Measurements from ENCODE around the gene KANSL1. TPM values are rescaled to one million over a fixed set of nuclear protein-coding genes. Genes with fewer than 3 reads are reported as not detected.

The KANSL1 gene
- total RNA-seq, 1 experiment from 2014 or later = 72.7 TPM

DNA sequence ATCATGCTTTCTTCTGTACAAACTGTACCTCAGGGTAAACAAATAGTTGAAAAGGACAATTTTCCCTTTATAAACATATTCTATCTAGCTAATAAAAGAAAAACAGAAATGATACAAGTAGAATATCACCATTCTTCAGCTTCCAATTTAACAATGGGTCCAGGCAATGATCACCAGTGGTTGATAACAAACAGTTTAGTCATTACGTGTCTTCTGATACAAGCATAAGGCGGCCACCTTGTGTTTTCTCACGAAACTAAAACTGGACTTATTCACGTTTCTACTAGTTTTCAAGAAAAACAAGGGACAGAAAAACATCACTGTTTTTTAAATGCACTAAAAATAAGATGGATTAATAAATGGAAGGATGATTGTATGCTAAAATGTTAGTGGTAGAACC, 135.9 kb downstream of the KANSL1 start:
- Mint-ChIP-seq H3K36me3 (peaks cover 15% of the 10 kb centered on the region), H3K27ac (peak overlapping the region; percentile 54), H3K4me1 (peaks cover 38% of the 10 kb centered on the region), H3K9me3 (no peaks in the 10 kb centered on the region), H3K4me3 (no peak overlapping the region), H3K27me3 (ENCODE audit: low read depth) (no peaks in the 10 kb centered on the region)
- CTCF ChIA-PET = interaction anchor here (0.9 to 4.7 kb wide), 4 partner anchors 13 to 155 kb away, joined by 3 to 40 read pairs (median 13); partner anchors contain the start of gene KANSL1
- no peak for ATAC-seq
- POLR2A ChIA-PET = interaction anchor here (0.6 kb wide), 1 partner anchor 211 kb away, joined by 6 read pairs; no protein-coding TSS in a partner anchor
- no peak for DNase-seq (ENCODE audit: low spot score)
- TF ChIP-seq NR1H2 (CRISPR knock-in tag; IDR thresholded peaks at IDR 0.05) (no peak), ZNF416 (CRISPR knock-in tag; IDR thresholded peaks at IDR 0.05) (no peak), SMAD3 (CRISPR knock-in tag; IDR thresholded peaks at IDR 0.05; ENCODE audit: borderline replicate concordance) (no peak), ZNF263 (CRISPR knock-in tag; IDR thresholded peaks at IDR 0.05; ENCODE audit: low read depth) (no peak), CBFB (CRISPR knock-in tag; IDR thresholded peaks at IDR 0.05; ENCODE audit: low read depth) (no peak), SP1 (CRISPR knock-in tag; conservative IDR thresholded peaks at IDR 0.05) (no peak), ZNF232 (CRISPR knock-in tag; IDR thresholded peaks at IDR 0.05) (no peak), TEAD1 (CRISPR knock-in tag; IDR thresholded peaks at IDR 0.05) (no peak), OVOL2 (CRISPR knock-in tag; IDR thresholded peaks at IDR 0.05; ENCODE audit: borderline replicate concordance) (no peak), GABPB1 (CRISPR knock-in tag; IDR thresholded peaks at IDR 0.05) (no peak), EMX1 (CRISPR knock-in tag; IDR thresholded peaks at IDR 0.05) (no peak), ATF1 (CRISPR knock-in tag; IDR thresholded peaks at IDR 0.05) (no peak), ETV6 (CRISPR knock-in tag; IDR thresholded peaks at IDR 0.05) (no peak)
- TF ChIP-seq, protein P1, sequence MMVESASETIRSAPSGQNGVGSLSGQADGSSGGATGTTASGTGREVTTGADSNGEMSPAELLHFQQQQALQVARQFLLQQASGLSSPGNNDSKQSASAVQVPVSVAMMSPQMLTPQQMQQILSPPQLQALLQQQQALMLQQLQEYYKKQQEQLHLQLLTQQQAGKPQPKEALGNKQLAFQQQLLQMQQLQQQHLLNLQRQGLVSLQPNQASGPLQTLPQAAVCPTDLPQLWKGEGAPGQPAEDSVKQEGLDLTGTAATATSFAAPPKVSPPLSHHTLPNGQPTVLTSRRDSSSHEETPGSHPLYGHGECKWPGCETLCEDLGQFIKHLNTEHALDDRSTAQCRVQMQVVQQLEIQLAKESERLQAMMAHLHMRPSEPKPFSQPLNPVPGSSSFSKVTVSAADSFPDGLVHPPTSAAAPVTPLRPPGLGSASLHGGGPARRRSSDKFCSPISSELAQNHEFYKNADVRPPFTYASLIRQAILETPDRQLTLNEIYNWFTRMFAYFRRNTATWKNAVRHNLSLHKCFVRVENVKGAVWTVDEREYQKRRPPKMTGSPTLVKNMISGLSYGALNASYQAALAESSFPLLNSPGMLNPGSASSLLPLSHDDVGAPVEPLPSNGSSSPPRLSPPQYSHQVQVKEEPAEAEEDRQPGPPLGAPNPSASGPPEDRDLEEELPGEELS (CRISPR knock-in tag; IDR thresholded peaks at IDR 0.05) = no peak
- TF ChIP-seq, protein P2, sequence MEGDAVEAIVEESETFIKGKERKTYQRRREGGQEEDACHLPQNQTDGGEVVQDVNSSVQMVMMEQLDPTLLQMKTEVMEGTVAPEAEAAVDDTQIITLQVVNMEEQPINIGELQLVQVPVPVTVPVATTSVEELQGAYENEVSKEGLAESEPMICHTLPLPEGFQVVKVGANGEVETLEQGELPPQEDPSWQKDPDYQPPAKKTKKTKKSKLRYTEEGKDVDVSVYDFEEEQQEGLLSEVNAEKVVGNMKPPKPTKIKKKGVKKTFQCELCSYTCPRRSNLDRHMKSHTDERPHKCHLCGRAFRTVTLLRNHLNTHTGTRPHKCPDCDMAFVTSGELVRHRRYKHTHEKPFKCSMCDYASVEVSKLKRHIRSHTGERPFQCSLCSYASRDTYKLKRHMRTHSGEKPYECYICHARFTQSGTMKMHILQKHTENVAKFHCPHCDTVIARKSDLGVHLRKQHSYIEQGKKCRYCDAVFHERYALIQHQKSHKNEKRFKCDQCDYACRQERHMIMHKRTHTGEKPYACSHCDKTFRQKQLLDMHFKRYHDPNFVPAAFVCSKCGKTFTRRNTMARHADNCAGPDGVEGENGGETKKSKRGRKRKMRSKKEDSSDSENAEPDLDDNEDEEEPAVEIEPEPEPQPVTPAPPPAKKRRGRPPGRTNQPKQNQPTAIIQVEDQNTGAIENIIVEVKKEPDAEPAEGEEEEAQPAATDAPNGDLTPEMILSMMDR (IDR thresholded peaks at IDR 0.05) = no peak
- TF ChIP-seq, protein P3, sequence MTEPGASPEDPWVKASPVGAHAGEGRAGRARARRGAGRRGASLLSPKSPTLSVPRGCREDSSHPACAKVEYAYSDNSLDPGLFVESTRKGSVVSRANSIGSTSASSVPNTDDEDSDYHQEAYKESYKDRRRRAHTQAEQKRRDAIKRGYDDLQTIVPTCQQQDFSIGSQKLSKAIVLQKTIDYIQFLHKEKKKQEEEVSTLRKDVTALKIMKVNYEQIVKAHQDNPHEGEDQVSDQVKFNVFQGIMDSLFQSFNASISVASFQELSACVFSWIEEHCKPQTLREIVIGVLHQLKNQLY (CRISPR knock-in tag; IDR thresholded peaks at IDR 0.05) = no peak
- TF ChIP-seq, protein P4, sequence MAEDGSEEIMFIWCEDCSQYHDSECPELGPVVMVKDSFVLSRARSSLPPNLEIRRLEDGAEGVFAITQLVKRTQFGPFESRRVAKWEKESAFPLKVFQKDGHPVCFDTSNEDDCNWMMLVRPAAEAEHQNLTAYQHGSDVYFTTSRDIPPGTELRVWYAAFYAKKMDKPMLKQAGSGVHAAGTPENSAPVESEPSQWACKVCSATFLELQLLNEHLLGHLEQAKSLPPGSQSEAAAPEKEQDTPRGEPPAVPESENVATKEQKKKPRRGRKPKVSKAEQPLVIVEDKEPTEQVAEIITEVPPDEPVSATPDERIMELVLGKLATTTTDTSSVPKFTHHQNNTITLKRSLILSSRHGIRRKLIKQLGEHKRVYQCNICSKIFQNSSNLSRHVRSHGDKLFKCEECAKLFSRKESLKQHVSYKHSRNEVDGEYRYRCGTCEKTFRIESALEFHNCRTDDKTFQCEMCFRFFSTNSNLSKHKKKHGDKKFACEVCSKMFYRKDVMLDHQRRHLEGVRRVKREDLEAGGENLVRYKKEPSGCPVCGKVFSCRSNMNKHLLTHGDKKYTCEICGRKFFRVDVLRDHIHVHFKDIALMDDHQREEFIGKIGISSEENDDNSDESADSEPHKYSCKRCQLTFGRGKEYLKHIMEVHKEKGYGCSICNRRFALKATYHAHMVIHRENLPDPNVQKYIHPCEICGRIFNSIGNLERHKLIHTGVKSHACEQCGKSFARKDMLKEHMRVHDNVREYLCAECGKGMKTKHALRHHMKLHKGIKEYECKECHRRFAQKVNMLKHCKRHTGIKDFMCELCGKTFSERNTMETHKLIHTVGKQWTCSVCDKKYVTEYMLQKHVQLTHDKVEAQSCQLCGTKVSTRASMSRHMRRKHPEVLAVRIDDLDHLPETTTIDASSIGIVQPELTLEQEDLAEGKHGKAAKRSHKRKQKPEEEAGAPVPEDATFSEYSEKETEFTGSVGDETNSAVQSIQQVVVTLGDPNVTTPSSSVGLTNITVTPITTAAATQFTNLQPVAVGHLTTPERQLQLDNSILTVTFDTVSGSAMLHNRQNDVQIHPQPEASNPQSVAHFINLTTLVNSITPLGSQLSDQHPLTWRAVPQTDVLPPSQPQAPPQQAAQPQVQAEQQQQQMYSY (CRISPR knock-in tag; IDR thresholded peaks at IDR 0.05) = no peak

DNA sequence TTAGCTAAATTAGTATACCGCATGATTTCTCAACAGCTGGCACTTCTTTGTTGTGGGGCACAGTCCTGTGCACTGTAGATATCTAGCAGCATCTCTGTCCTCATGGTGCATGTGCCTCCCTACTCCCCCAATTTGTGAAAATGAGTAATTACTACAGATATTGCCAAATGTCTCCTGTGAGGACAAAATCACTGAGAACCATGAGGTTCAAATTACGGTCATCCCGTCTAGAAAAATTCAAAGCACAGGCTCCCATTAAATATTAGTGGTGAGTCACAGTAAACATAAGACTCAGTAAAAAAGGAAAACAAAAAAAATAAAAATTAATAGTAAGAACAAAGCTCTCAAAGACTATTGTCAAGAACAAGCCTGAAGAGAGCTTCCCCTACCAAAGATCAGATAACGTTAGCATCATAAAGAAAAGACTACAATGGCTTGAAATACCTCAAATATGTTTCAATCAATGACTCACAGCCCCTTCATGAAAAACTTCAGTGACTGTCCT, 136.4 kb downstream of the KANSL1 start:
- no peak for ATAC-seq
- Mint-ChIP-seq H3K4me1 (peaks cover 38% of the 10 kb centered on the region), H3K4me3 (no peak overlapping the region), H3K9me3 (no peaks in the 10 kb centered on the region), H3K27ac (peak overlapping the region; percentile 73; the same call in 1 of the 2 replicates), H3K27me3 (ENCODE audit: low read depth) (no peaks in the 10 kb centered on the region), H3K36me3 (peaks cover 20% of the 10 kb centered on the region)
- no peak for DNase-seq (ENCODE audit: low spot score)
- ChIA-PET POLR2A (interaction anchor here (0.6 kb wide), 1 partner anchor 211 kb away, joined by 6 read pairs; no protein-coding TSS in a partner anchor), CTCF (interaction anchor here (0.9 to 4.7 kb wide), 4 partner anchors 12 to 156 kb away, joined by 3 to 40 read pairs (median 13); partner anchors contain the start of gene KANSL1)
- TF ChIP-seq KAT7 (CRISPR knock-in tag; IDR thresholded peaks at IDR 0.05; ENCODE audit: borderline replicate concordance) (no peak), JAZF1 (CRISPR knock-in tag; IDR thresholded peaks at IDR 0.05) (no peak), ZNF138 (CRISPR knock-in tag; conservative IDR thresholded peaks at IDR 0.05) (no peak)
- TF ChIP-seq, protein P5, sequence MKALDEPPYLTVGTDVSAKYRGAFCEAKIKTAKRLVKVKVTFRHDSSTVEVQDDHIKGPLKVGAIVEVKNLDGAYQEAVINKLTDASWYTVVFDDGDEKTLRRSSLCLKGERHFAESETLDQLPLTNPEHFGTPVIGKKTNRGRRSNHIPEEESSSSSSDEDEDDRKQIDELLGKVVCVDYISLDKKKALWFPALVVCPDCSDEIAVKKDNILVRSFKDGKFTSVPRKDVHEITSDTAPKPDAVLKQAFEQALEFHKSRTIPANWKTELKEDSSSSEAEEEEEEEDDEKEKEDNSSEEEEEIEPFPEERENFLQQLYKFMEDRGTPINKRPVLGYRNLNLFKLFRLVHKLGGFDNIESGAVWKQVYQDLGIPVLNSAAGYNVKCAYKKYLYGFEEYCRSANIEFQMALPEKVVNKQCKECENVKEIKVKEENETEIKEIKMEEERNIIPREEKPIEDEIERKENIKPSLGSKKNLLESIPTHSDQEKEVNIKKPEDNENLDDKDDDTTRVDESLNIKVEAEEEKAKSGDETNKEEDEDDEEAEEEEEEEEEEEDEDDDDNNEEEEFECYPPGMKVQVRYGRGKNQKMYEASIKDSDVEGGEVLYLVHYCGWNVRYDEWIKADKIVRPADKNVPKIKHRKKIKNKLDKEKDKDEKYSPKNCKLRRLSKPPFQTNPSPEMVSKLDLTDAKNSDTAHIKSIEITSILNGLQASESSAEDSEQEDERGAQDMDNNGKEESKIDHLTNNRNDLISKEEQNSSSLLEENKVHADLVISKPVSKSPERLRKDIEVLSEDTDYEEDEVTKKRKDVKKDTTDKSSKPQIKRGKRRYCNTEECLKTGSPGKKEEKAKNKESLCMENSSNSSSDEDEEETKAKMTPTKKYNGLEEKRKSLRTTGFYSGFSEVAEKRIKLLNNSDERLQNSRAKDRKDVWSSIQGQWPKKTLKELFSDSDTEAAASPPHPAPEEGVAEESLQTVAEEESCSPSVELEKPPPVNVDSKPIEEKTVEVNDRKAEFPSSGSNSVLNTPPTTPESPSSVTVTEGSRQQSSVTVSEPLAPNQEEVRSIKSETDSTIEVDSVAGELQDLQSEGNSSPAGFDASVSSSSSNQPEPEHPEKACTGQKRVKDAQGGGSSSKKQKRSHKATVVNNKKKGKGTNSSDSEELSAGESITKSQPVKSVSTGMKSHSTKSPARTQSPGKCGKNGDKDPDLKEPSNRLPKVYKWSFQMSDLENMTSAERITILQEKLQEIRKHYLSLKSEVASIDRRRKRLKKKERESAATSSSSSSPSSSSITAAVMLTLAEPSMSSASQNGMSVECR (CRISPR knock-in tag; IDR thresholded peaks at IDR 0.05; ENCODE audit: borderline replicate concordance) = no peak

All from WTC11 (cell line).